ENCODE measurements around the gene POLD1. TPM values are rescaled to one million over a fixed set of nuclear protein-coding genes. Genes with fewer than 3 reads are reported as not detected.

The POLD1 gene
- total and polyA plus RNA-seq, 2 donors (not counting 3 experiments of a cell fraction or from before 2014, with no cell fraction given): 40.9 to 63.9 TPM

- Histone ChIP-seq H3K79me2 (ENCODE audit: control insufficient read depth, insufficient read depth, low read length) (no peaks in the 10 kb centered on the region), H4K20me1 (replicated peaks; ENCODE audit: control insufficient read depth, extremely low read depth, insufficient read depth, low read length) (no peaks in the 10 kb centered on the region), H3K4me2 (ENCODE audit: insufficient read depth, low read length) (no peak overlapping the region), H3K9me1 (replicated peaks; ENCODE audit: control insufficient read depth, extremely low read depth, insufficient read depth, low read length) (no peaks in the 10 kb centered on the region), H3K4me3 (replicated peaks in 1 of 3; ENCODE audit: insufficient read depth in 1 of 3, low read depth in 1 of 3, low read length in 3 of 3) (no peak overlapping the region), H3K9me3 (replicated peaks; ENCODE audit: control insufficient read depth, insufficient read depth, low read length) (no peaks in the 10 kb centered on the region), H2AFZ (ENCODE audit: low read depth, low read length) (no peak overlapping the region), H3K36me3 (ENCODE audit: control insufficient read depth in 2 of 2, extremely low read depth in 1 of 2, insufficient read depth in 2 of 2, low read length in 2 of 2) (no peaks in the 10 kb centered on the region), H3K27ac (ENCODE audit: insufficient read depth, low read depth, low read length) (no peak overlapping the region), H3K9ac (replicated peaks; ENCODE audit: extremely low read depth, insufficient read depth, low read length) (no peak overlapping the region), H3K27me3 (ENCODE audit: control insufficient read depth in 2 of 2, insufficient read depth in 2 of 2, low read length in 2 of 2) (no peaks in the 10 kb centered on the region), H3K4me1 (ENCODE audit: control insufficient read depth, extremely low read depth, insufficient read depth, low read length) (no peaks in the 10 kb centered on the region)
- ChIA-PET CTCF (interaction anchor here (0.9 to 7.4 kb wide), 4 partner anchors 14 to 131 kb away, joined by 3 to 144 read pairs (median 40); no protein-coding TSS in a partner anchor), POLR2A (no interaction called here)
- no TSS peak for BruUV-seq (replicated peaks)
- no peak for TF ChIP-seq GATA2 (IDR thresholded peaks at IDR 0.05; ENCODE audit: insufficient read depth, insufficient read length, low read depth, low read length)
- TF ChIP-seq JUN (IDR thresholded peaks at IDR 0.05; ENCODE audit: borderline replicate concordance, insufficient read depth, insufficient read length, low read depth): no peak
- FAIRE-seq: no peak
- intact Hi-C loops (cut with micrococcal nuclease) (loop anchor here (2.0 kb wide), 1 partner anchor 17 kb away; the partner anchor contains the start of genes EMC10 and GARIN5A), dilution Hi-C loops (cut with MboI; ENCODE audit: extremely low pct_ligation_motif_present, low sequenced_read_pairs) (no loop called here)
- no peak for DNase-seq (ENCODE audit: low read depth, low spot score)
These were observed 75.5 kb downstream of the POLD1 start for GRCh38 chr19:50459638-50460037.

- no peak for DNase-seq (ENCODE audit: low read depth, low spot score)
- POLR2A ChIA-PET: interaction anchor here (0.9 kb wide), 1 partner anchor 50 kb away, joined by 4 read pairs; the partner anchor contains the start of gene JOSD2
- Histone ChIP-seq H3K79me2 (ENCODE audit: control insufficient read depth, insufficient read depth, low read length) (no peaks in the 10 kb centered on the region), H2AFZ (ENCODE audit: low read depth, low read length) (no peak overlapping the region), H4K20me1 (replicated peaks; ENCODE audit: control insufficient read depth, extremely low read depth, insufficient read depth, low read length) (no peaks in the 10 kb centered on the region), H3K4me3 (replicated peaks in 1 of 3; ENCODE audit: insufficient read depth in 1 of 3, low read depth in 1 of 3, low read length in 3 of 3) (no peak overlapping the region), H3K4me2 (ENCODE audit: insufficient read depth, low read length) (no peak overlapping the region), H3K4me1 (ENCODE audit: control insufficient read depth, extremely low read depth, insufficient read depth, low read length) (no peaks in the 10 kb centered on the region), H3K27me3 (ENCODE audit: control insufficient read depth in 2 of 2, insufficient read depth in 2 of 2, low read length in 2 of 2) (no peaks in the 10 kb centered on the region), H3K9ac (replicated peaks; ENCODE audit: extremely low read depth, insufficient read depth, low read length) (no peak overlapping the region), H3K9me3 (replicated peaks; ENCODE audit: control insufficient read depth, insufficient read depth, low read length) (no peaks in the 10 kb centered on the region), H3K9me1 (replicated peaks; ENCODE audit: control insufficient read depth, extremely low read depth, insufficient read depth, low read length) (no peaks in the 10 kb centered on the region), H3K27ac (ENCODE audit: insufficient read depth, low read depth, low read length) (no peak overlapping the region), H3K36me3 (ENCODE audit: control insufficient read depth in 2 of 2, extremely low read depth in 1 of 2, insufficient read depth in 2 of 2, low read length in 2 of 2) (no peaks in the 10 kb centered on the region)
- no TSS peak for BruUV-seq (replicated peaks)
- dilution Hi-C loops (cut with MboI; ENCODE audit: extremely low pct_ligation_motif_present, low sequenced_read_pairs) (no loop called here), intact Hi-C loops (cut with micrococcal nuclease) (loop anchor here (2.0 kb wide), 1 partner anchor 17 kb away; the partner anchor contains the start of genes EMC10 and GARIN5A)
- FAIRE-seq: no peak
- CTCF ChIA-PET: interaction anchor here (0.7 to 7.4 kb wide), 18 partner anchors 12 to 208 kb away, joined by 3 to 144 read pairs (median 4); partner anchors contain the start of gene POLD1
- TF ChIP-seq MYC (IDR thresholded peaks at IDR 0.05; ENCODE audit: low read depth, low read length) (no peak), POLR2A (IDR thresholded peaks at IDR 0.05; ENCODE audit: low read depth, low read length) (no peak), MAX (IDR thresholded peaks at IDR 0.05; ENCODE audit: insufficient read depth, insufficient read length) (no peak), JUN (IDR thresholded peaks at IDR 0.05; ENCODE audit: borderline replicate concordance, insufficient read depth, insufficient read length, low read depth) (no peak), CTCF (IDR thresholded peaks at IDR 0.05; ENCODE audit: extremely low read depth in 1 of 2, insufficient read depth in 1 of 2, low read depth in 1 of 2, low read length in 2 of 2) (no peak), GATA2 (IDR thresholded peaks at IDR 0.05; ENCODE audit: insufficient read depth, insufficient read length, low read depth, low read length) (no peak), POLR2AphosphoS5 (IDR thresholded peaks at IDR 0.05; ENCODE audit: insufficient read depth, low read depth, low read length) (no peak), EZH2 (IDR thresholded peaks at IDR 0.05; ENCODE audit: borderline replicate concordance, low read depth, low read length, severe bottlenecking) (no peak), FOS (IDR thresholded peaks at IDR 0.05; ENCODE audit: borderline replicate concordance, insufficient read depth, low read length) (no peak)
These were observed 76.1 kb downstream of the POLD1 start for GRCh38 chr19:50460161-50460765.
